Hepatocyte (in vitro differentiated cells): ENCODE results near the gene ANKRD22. TPM values are rescaled to one million over a fixed set of nuclear protein-coding genes. Genes with fewer than 3 reads are reported as not detected.

ENCODE experiments used
- DNase-seq: peaks from one replicate; pipeline ENCODE4 v3.0.0-alpha.2; 2016; ENCODE audit warnings: low spot score
- H2AFZ ChIP-seq: fragments of 200-600 bp; sonication (generic); 2 replicates; pipeline ENCODE4 v1.6.0; 2016; ENCODE audit warnings: antibody characterized with exemption, mild to moderate bottlenecking
- H3K27ac ChIP-seq: fragments of 200-600 bp; sonication (generic); 2 replicates; pipeline ENCODE4 v1.5.1; 2016; ENCODE audit warnings: mild to moderate bottlenecking
- H3K27me3 ChIP-seq: fragments of 200-600 bp; sonication (generic); 2 replicates; pipeline ENCODE4 v1.6.1; 2016
- H3K36me3 ChIP-seq: fragments of 200-600 bp; sonication (generic); replicated peaks from 2 replicates; pipeline ENCODE4 v1.5.1; 2016; ENCODE audit warnings: low read depth; ENCODE audit not compliant: insufficient read depth
- H3K4me1 ChIP-seq: fragments of 200-600 bp; sonication (generic); 2 replicates; pipeline ENCODE4 v1.5.1; 2016; ENCODE audit warnings: mild to moderate bottlenecking, moderate library complexity; ENCODE audit not compliant: insufficient read depth
- H3K4me2 ChIP-seq: fragments of 200-600 bp; sonication (generic); 2 replicates; pipeline ENCODE4 v1.6.0; 2016
- H3K4me3 ChIP-seq: fragments of 200-600 bp; sonication (generic); 2 replicates; pipeline ENCODE4 v1.5.1; 2016; ENCODE audit warnings: mild to moderate bottlenecking
- H3K79me2 ChIP-seq: fragments of 200-600 bp; sonication (generic); 2 replicates; pipeline ENCODE4 v1.6.0; 2017; ENCODE audit warnings: mild to moderate bottlenecking
- H3K9me2 ChIP-seq: fragments of 200-600 bp; sonication (generic); replicated peaks from 2 replicates; pipeline ENCODE4 v1.6.0; 2017; ENCODE audit warnings: mild to moderate bottlenecking; ENCODE audit not compliant: insufficient read depth
- H3K9me3 ChIP-seq: fragments of 200-600 bp; sonication (generic); 2 replicates; pipeline ENCODE4 v1.5.1; 2016; ENCODE audit warnings: low read depth, mild to moderate bottlenecking
- H4K20me1 ChIP-seq: fragments of 200-600 bp; sonication (generic); 2 replicates; pipeline ENCODE4 v1.6.0; 2016; ENCODE audit warnings: mild to moderate bottlenecking; ENCODE audit not compliant: insufficient read depth, poor library complexity, severe bottlenecking
- EZH2 ChIP-seq: fragments of 200-600 bp; sonication (generic); IDR thresholded peaks from 2 replicates; pipeline ENCODE4 v1.6.1; 2016; ENCODE audit warnings: antibody characterized with exemption, mild to moderate bottlenecking, borderline replicate concordance
- EZH2phosphoT487 ChIP-seq: fragments of 200-600 bp; sonication (generic); IDR thresholded peaks from one replicate; pipeline ENCODE4 v1.6.1; 2018; ENCODE audit warnings: antibody characterized with exemption, mild to moderate bottlenecking, low read depth, moderate library complexity; ENCODE audit not compliant: unreplicated experiment, severe bottlenecking
- WGBS: methylation state at CpG from one replicate; pipeline ENCODE4 v1.1.6; 2016; ENCODE audit warnings: low lambda C conversion rate; ENCODE audit errors: missing lambda C conversion rate; 5-methylcytosine and 5-hydroxymethylcytosine counted together
- polyA plus RNA-seq: library from polyadenylated mRNA; unstranded; fragments of >200 nt; fragmentation: Nextera tagmentation; extraction: Ambion mirVana; gene quantifications from 2 replicates; pipeline ENCODE4 v1.2.1, GENCODE V29; 2016
- total RNA-seq: library from RNA; depleted of rRNA; stranded (reverse); fragments of >200 nt; gene quantifications from 2 replicates; pipeline ENCODE4 v1.2.3, GENCODE V29; 2014
- TF ChIP-seq, protein P1 (sequence below): fragments of 200-600 bp; sonication (generic); IDR thresholded peaks from 2 replicates; pipeline ENCODE4 v1.5.1; 2016; ENCODE audit warnings: antibody characterized with exemption, mild to moderate bottlenecking; ENCODE audit not compliant: poor library complexity

Gene ANKRD22
- total and polyA plus RNA-seq, 2 experiments from 2014 or later, result 2.1 to 2.7 TPM

DNA sequence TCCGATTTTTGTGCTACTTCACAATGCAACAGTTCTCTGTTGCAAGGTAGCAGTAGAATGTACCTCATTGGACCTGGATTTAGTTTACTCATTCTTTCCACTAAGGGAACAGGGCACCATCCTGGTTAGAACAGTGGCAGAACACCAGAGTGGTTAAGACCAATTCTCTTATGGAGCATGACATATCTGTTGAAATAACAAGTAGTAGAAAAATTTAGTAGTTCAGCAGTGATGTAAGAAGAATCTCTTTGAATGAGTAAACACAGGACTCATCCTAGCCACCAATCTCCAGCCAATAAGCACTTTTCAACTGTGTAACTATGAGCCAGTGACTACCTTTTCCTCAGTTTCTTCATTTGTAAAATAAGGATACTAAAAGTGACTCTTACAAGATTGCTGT lies 2.4 kb downstream of the ANKRD22 start:
- no peaks in the 10 kb centered on the region for H3K9me2 ChIP-seq
- H3K79me2 ChIP-seq, result no peaks in the 10 kb centered on the region
- TF ChIP-seq EZH2phosphoT487 (no peak), EZH2 (no peak)
- TF ChIP-seq, protein P1, sequence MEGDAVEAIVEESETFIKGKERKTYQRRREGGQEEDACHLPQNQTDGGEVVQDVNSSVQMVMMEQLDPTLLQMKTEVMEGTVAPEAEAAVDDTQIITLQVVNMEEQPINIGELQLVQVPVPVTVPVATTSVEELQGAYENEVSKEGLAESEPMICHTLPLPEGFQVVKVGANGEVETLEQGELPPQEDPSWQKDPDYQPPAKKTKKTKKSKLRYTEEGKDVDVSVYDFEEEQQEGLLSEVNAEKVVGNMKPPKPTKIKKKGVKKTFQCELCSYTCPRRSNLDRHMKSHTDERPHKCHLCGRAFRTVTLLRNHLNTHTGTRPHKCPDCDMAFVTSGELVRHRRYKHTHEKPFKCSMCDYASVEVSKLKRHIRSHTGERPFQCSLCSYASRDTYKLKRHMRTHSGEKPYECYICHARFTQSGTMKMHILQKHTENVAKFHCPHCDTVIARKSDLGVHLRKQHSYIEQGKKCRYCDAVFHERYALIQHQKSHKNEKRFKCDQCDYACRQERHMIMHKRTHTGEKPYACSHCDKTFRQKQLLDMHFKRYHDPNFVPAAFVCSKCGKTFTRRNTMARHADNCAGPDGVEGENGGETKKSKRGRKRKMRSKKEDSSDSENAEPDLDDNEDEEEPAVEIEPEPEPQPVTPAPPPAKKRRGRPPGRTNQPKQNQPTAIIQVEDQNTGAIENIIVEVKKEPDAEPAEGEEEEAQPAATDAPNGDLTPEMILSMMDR, result no peak
- H2AFZ ChIP-seq, result no peak overlapping the region
- no peaks in the 10 kb centered on the region for H4K20me1 ChIP-seq
- no peaks in the 10 kb centered on the region for H3K9me3 ChIP-seq
- no peak overlapping the region for H3K4me2 ChIP-seq
- no peak overlapping the region for H3K4me3 ChIP-seq
- DNase-seq, result no peak
- no peak overlapping the region for H3K27ac ChIP-seq
- no peaks in the 10 kb centered on the region for H3K27me3 ChIP-seq
- no peaks in the 10 kb centered on the region for H3K36me3 ChIP-seq
- peaks cover 11% of the 10 kb centered on the region for H3K4me1 ChIP-seq
- WGBS, result 91% methylated on average over 1 of the region's 1 CpG

GRCh38 chr10:88848499-88848898 lies 3.1 kb downstream of the ANKRD22 start:
- no peaks in the 10 kb centered on the region for H3K9me2 ChIP-seq
- no peaks in the 10 kb centered on the region for H3K36me3 ChIP-seq
- peaks cover 7% of the 10 kb centered on the region for H3K4me1 ChIP-seq
- no peak overlapping the region for H3K27ac ChIP-seq
- WGBS, result 48% methylated on average over 1 of the region's 1 CpG
- no peaks in the 10 kb centered on the region for H4K20me1 ChIP-seq
- no peak for DNase-seq
- no peak overlapping the region for H3K4me3 ChIP-seq
- no peaks in the 10 kb centered on the region for H3K27me3 ChIP-seq
- H3K79me2 ChIP-seq, result no peaks in the 10 kb centered on the region
- no peak overlapping the region for H3K4me2 ChIP-seq
- H2AFZ ChIP-seq, result no peak overlapping the region
- TF ChIP-seq EZH2, result no peak
- TF ChIP-seq, protein P1, result no peak
- TF ChIP-seq EZH2phosphoT487, result no peak
- H3K9me3 ChIP-seq, result no peaks in the 10 kb centered on the region

- no peak for DNase-seq
- no peaks in the 10 kb centered on the region for H3K9me2 ChIP-seq
- H3K27me3 ChIP-seq, result no peaks in the 10 kb centered on the region
- H4K20me1 ChIP-seq, result no peaks in the 10 kb centered on the region
- no peak overlapping the region for H3K4me3 ChIP-seq
- H2AFZ ChIP-seq, result no peak overlapping the region
- H3K36me3 ChIP-seq, result no peaks in the 10 kb centered on the region
- no peak overlapping the region for H3K4me2 ChIP-seq
- H3K9me3 ChIP-seq, result no peaks in the 10 kb centered on the region
- WGBS, result 91% methylated on average over 4 of the region's 4 CpGs
- no peak overlapping the region for H3K27ac ChIP-seq
- no peaks in the 10 kb centered on the region for H3K4me1 ChIP-seq
- TF ChIP-seq, protein P1, result no peak
- TF ChIP-seq EZH2phosphoT487 (no peak), EZH2 (no peak)
- no peaks in the 10 kb centered on the region for H3K79me2 ChIP-seq
Measured at GRCh38 chr10:88843171-88843570, 8.5 kb downstream of the ANKRD22 start.
